A549 (cell line): ENCODE data around the gene PCED1A. TPM values are rescaled to one million over a fixed set of nuclear protein-coding genes. Genes with fewer than 3 reads are reported as not detected.

Experiments
- ATAC-seq, 2 experiments: fragments of 200-7000 bp in 1 of 2; fragments of >200 bp in 1 of 2; cut with Nextera tagmentation in 1 of 2; cut with Tn5 transposase in 1 of 2; 3 replicates each; pipeline versions ENCODE4 v1.8.0 to v1.9.1; 2018 to 2020; ENCODE audit warnings: mild to moderate bottlenecking in 1 of 2, moderate library complexity in 1 of 2
- CTCF ChIA-PET: fragments of 300-600 bp; sonication (Branson Sonifier 250); formaldehyde crosslinking; extraction: SDS; loops from one replicate; lab custom pipeline; 2021; ENCODE audit warnings: antibody characterized with exemption, inconsistent platforms; lab: Yijun Ruan, JAX
- POLR2A ChIA-PET: fragments of 350-600 bp; formaldehyde crosslinking; extraction: SDS; loops from one replicate; lab custom pipeline; 2021; ENCODE audit warnings: antibody characterized with exemption, inconsistent platforms; lab: Yijun Ruan, JAX
- DNase-seq, 2 experiments: peaks; one replicate each; pipeline versions ENCODE4 v3.0.0 to v3.0.0-alpha.2; 2011 to 2016; ENCODE audit warnings: low read depth in 1 of 2, low spot score in 1 of 2
- FAIRE-seq: peaks from 2 replicates; lab custom pipeline; 2011; peaks lifted over from hg19 to GRCh38; lab: Jason Lieb, UNC
- H3K27ac ChIP-seq, 2 experiments: fragments of >200 bp; sonication (Bioruptor Twin); formaldehyde crosslinking; 3 replicates each; pipeline ENCODE4 v1.5.1; 2016 to 2017
- H3K4me1 ChIP-seq: fragments of >200 bp; sonication (Bioruptor Twin); formaldehyde crosslinking; 3 replicates; pipeline ENCODE4 v1.6.1; 2016
- H3K4me2 ChIP-seq: fragments of >200 bp; sonication (Bioruptor Twin); formaldehyde crosslinking; 3 replicates; pipeline ENCODE4 v1.6.1; 2016
- H3K4me3 ChIP-seq: fragments of >200 bp; sonication (Bioruptor Twin); formaldehyde crosslinking; 3 replicates; pipeline ENCODE4 v1.5.1; 2016
- H3K9me3 ChIP-seq: fragments of >200 bp; sonication (Bioruptor Twin); formaldehyde crosslinking; 3 replicates; pipeline ENCODE4 v1.6.1; 2016
- CBX8 ChIP-seq: fragments of 200-600 bp; sonication (generic); IDR thresholded peaks from 2 replicates; pipeline ENCODE4 v1.6.1; 2016
- EHF ChIP-seq: fragments of 250-450 bp; sonication (Bioruptor Pico); IDR thresholded peaks from 2 replicates; pipeline ENCODE4 v1.5.0; 2020; ENCODE audit warnings: mild to moderate bottlenecking
- EHMT2 ChIP-seq: fragments of 200-600 bp; sonication (generic); IDR thresholded peaks from 2 replicates; pipeline ENCODE4 v1.6.1; 2016; ENCODE audit warnings: antibody characterized with exemption, low read depth, mild to moderate bottlenecking, moderate library complexity
- FOSL2 ChIP-seq, 2 experiments: fragments of 450-650 bp in 1 of 2; fragments of >200 bp in 1 of 2; sonication (Bioruptor Twin) in 1 of 2; formaldehyde crosslinking; IDR thresholded peaks; 2 replicates each; pipeline versions ENCODE4 v1.5.0 to v1.6.1; 2016 to 2020; ENCODE audit warnings: mild to moderate bottlenecking in 1 of 2, moderate library complexity in 1 of 2
- GATA3 ChIP-seq: IDR thresholded peaks from 2 replicates; pipeline ENCODE4 v1.6.1; 2012; ENCODE audit warnings: borderline replicate concordance
- HOXA7 ChIP-seq: fragments of 250-450 bp; sonication (Bioruptor Pico); IDR thresholded peaks from 2 replicates; pipeline ENCODE4 v1.5.0; 2020; ENCODE audit warnings: mild to moderate bottlenecking, moderate library complexity
- HOXB13 ChIP-seq: fragments of 250-450 bp; sonication (Bioruptor Pico); IDR thresholded peaks from 2 replicates; pipeline ENCODE4 v1.5.0; 2020; ENCODE audit warnings: low read depth, mild to moderate bottlenecking, moderate library complexity
- JUNB ChIP-seq: fragments of >200 bp; sonication (Bioruptor Twin); formaldehyde crosslinking; IDR thresholded peaks from 2 replicates; pipeline ENCODE4 v1.6.1; 2016
- MAFK ChIP-seq: fragments of 450-650 bp; IDR thresholded peaks from 2 replicates; pipeline ENCODE4 v1.6.1; 2014; ENCODE audit not compliant: partially characterized antibody
- POLR2A ChIP-seq: IDR thresholded peaks from 2 replicates; pipeline ENCODE4 v1.6.1; 2012; ENCODE audit warnings: mild to moderate bottlenecking, low read length
- RAD21 ChIP-seq, 2 experiments: fragments of >200 bp in 1 of 2; sonication (Bioruptor Twin) in 1 of 2; formaldehyde crosslinking in 1 of 2; IDR thresholded peaks in 1 of 2; conservative IDR thresholded peaks in 1 of 2; 2 replicates in 1 of 2; 3 replicates in 1 of 2; pipeline ENCODE4 v1.6.1; 2012 to 2018; ENCODE audit warnings: inconsistent platforms in 1 of 2
- RARB ChIP-seq: fragments of 250-450 bp; sonication (Bioruptor Pico); IDR thresholded peaks from 2 replicates; pipeline ENCODE4 v1.8.0; 2021; ENCODE audit warnings: mild to moderate bottlenecking, moderate library complexity
- SMC3 ChIP-seq: fragments of >200 bp; sonication (Bioruptor Twin); formaldehyde crosslinking; IDR thresholded peaks from 3 replicates; pipeline ENCODE4 v1.6.1; 2018; ENCODE audit warnings: inconsistent platforms
- ZNF302 ChIP-seq: fragments of 250-450 bp; sonication (Bioruptor Pico); IDR thresholded peaks from 2 replicates; pipeline ENCODE4 v1.9.0; 2021; ENCODE audit warnings: inconsistent platforms, mild to moderate bottlenecking, moderate library complexity
- WGBS: methylation state at CpG from one replicate; pipeline ENCODE4 v1.1.6; 2017; ENCODE audit errors: missing lambda C conversion rate; 5-methylcytosine and 5-hydroxymethylcytosine counted together
- polyA plus RNA-seq, 4 experiments: library from polyadenylated mRNA; depleted of rRNA in 3 of 4; stranded (reverse); fragments of >200 nt; fragmentation: RNase III in 1 of 4; extraction: RNeasy Plus Mini Kit Qiagen cat#74134 plus additional on column Dnase treatment in 1 of 4; gene quantifications; 2 replicates in 3 of 4; 3 replicates in 1 of 4; pipeline ENCODE4 v1.2.3, GENCODE V29; 2011 to 2017
- TF ChIP-seq, protein P1 (sequence below): fragments of >200 bp; sonication (Bioruptor Twin); formaldehyde crosslinking; IDR thresholded peaks from 2 replicates; pipeline ENCODE4 v1.6.1; 2016
- TF ChIP-seq, protein P2 (sequence below): IDR thresholded peaks from 2 replicates; pipeline ENCODE4 v1.6.1; 2012; ENCODE audit warnings: low read depth, borderline replicate concordance
- TF ChIP-seq, protein P3 (sequence below): IDR thresholded peaks from 2 replicates; pipeline ENCODE4 v1.6.1; 2012
- TF ChIP-seq, protein P4 (sequence below): fragments of 250-450 bp; sonication (Bioruptor Pico); IDR thresholded peaks from 2 replicates; pipeline ENCODE4 v1.5.0; 2021; ENCODE audit warnings: mild to moderate bottlenecking, moderate library complexity, borderline replicate concordance

PCED1A gene
- polyA plus RNA-seq, 2 of the 4 experiments (the other 2 are of a cell fraction) = 25.7 to 43.8 TPM

DNA sequence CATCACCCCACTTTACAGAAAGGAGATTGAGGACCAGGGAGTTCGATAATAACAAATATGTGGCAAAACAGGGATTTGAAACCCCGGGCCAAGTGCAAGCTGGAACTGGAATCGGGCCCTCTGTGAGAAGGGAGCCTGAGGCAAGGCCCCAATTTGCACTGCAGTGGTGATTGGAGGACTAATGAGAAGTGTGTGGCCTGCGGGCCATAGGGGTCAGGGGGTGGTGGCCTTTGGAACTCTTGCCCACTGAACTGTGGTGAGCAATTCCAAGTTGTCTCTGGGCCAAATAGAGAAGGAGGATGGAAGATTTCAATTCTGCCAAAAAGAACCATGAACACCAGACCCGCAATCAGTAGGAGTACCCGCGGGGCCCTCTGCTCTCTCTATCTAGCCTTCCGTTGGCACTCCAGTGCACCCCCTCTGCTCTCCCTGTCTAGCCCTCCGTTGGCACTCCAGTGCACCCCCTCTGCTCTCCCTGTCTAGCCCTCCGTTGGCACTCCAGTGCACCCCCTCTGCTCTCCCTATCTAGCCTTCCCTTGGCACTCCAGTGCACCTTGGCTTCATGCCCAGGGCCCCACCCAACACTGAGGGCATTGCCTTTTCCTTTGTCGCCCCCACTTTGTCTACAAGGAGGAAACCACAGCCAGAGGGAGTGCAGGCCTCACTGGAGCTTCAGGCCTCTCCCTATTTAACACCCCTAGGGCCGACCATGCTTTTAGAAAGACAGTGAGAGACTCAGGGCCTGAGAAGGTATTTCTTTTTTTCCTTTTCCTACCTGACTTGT is 26.8 kb upstream of the PCED1A start:
- TF ChIP-seq FOSL2 (IDR thresholded peaks at IDR 0.05) = no peak
- TF ChIP-seq FOSL2 (CRISPR knock-in tag; IDR thresholded peaks at IDR 0.05) = no peak
- TF ChIP-seq HOXB13 (CRISPR knock-in tag) = no peak
- no peak for TF ChIP-seq JUNB
- no peak for TF ChIP-seq EHMT2
- TF ChIP-seq, all 56 proteins: peak for 0
- Histone ChIP-seq H3K4me1 (peaks cover 24% of the 10 kb centered on the region), H3K9me3 (no peaks in the 10 kb centered on the region), H3K4me2 (no peak overlapping the region), H3K27ac (no peak overlapping the region), H3K4me3 (no peak overlapping the region)
- ChIA-PET CTCF (interaction anchor here (1.3 to 2.5 kb wide), 3 partner anchors 15 to 114 kb away, joined by 3 to 7 read pairs (median 4); no protein-coding TSS in a partner anchor), POLR2A (no interaction called here)
- ATAC-seq (no peak), DNase-seq (no peak), FAIRE-seq (no peak)
- WGBS = 88% methylated on average over 12 of the region's 12 CpGs

DNA sequence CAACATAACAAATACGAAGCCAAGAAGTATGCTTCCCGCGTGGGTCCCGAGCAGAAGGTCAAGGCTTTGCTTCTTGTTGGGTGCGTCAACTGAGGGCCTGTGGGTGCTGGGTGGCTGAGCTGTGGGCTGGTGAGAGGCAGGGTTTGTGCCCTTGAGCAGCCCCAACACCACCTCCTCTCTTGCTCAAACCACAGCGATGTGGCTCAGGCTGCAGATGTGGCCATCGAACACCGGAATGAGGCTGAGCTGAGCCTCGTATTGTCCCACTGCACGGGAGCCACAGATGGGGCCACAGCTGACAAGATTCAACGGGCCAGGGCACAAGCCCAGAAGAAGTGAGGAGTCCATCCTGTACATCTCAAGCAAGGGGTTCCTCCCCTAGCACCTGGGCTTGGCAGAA is 25.8 kb upstream of the PCED1A start:
- Histone ChIP-seq H3K4me3 (no peak overlapping the region), H3K27ac (no peak overlapping the region), H3K4me1 (peaks cover 21% of the 10 kb centered on the region), H3K9me3 (no peaks in the 10 kb centered on the region), H3K4me2 (no peak overlapping the region)
- ATAC-seq (no peak), DNase-seq (no peak), FAIRE-seq (no peak)
- POLR2A ChIA-PET = no interaction called here
- CTCF ChIA-PET = interaction anchor here (0.6 to 2.9 kb wide), 5 partner anchors 11 to 113 kb away, joined by 3 to 21 read pairs (median 4); no protein-coding TSS in a partner anchor
- TF ChIP-seq ZNF302 = no peak
- no peak for TF ChIP-seq GATA3
- no peak for TF ChIP-seq EHF (CRISPR knock-in tag)
- no peak for TF ChIP-seq MAFK
- TF ChIP-seq RARB (CRISPR knock-in tag) = no peak
- no peak for TF ChIP-seq POLR2A
- TF ChIP-seq, protein P1, sequence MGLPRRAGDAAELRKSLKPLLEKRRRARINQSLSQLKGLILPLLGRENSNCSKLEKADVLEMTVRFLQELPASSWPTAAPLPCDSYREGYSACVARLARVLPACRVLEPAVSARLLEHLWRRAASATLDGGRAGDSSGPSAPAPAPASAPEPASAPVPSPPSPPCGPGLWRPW = no peak
- TF ChIP-seq, protein P2, sequence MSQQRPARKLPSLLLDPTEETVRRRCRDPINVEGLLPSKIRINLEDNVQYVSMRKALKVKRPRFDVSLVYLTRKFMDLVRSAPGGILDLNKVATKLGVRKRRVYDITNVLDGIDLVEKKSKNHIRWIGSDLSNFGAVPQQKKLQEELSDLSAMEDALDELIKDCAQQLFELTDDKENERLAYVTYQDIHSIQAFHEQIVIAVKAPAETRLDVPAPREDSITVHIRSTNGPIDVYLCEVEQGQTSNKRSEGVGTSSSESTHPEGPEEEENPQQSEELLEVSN = no peak
- no peak for TF ChIP-seq CBX8
- TF ChIP-seq, protein P3, sequence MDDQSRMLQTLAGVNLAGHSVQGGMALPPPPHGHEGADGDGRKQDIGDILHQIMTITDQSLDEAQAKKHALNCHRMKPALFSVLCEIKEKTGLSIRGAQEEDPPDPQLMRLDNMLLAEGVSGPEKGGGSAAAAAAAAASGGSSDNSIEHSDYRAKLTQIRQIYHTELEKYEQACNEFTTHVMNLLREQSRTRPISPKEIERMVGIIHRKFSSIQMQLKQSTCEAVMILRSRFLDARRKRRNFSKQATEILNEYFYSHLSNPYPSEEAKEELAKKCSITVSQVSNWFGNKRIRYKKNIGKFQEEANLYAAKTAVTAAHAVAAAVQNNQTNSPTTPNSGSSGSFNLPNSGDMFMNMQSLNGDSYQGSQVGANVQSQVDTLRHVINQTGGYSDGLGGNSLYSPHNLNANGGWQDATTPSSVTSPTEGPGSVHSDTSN = no peak
- TF ChIP-seq SMC3 = no peak
- TF ChIP-seq, protein P4, sequence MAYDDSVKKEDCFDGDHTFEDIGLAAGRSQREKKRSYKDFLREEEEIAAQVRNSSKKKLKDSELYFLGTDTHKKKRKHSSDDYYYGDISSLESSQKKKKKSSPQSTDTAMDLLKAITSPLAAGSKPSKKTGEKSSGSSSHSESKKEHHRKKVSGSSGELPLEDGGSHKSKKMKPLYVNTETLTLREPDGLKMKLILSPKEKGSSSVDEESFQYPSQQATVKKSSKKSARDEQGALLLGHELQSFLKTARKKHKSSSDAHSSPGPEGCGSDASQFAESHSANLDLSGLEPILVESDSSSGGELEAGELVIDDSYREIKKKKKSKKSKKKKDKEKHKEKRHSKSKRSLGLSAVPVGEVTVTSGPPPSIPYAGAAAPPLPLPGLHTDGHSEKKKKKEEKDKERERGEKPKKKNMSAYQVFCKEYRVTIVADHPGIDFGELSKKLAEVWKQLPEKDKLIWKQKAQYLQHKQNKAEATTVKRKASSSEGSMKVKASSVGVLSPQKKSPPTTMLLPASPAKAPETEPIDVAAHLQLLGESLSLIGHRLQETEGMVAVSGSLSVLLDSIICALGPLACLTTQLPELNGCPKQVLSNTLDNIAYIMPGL = no peak
- WGBS = 92% methylated on average over 11 of the region's 11 CpGs

DNA sequence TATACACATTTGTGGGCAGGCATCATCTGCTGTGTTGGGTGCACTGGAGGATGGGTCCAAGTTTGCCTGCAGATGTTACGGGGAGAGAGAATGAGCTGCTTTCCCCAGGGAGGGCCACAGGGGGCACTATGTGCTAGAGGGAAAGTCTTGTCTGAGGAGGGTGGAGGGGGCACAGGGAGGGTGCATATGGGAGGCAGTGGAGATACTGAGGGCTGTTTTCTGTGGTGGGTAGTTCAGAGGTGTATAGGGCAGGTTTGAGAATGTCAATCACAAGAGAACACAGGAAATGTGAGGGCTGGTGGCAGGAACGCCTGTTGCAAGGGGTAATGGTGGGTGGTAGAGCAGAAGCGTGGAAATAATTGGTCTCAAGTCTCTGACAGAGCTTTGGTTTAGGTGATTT is 25.2 kb upstream of the PCED1A start:
- CTCF ChIA-PET = interaction anchor here (0.6 to 2.9 kb wide), 10 partner anchors 10 to 124 kb away, joined by 3 to 21 read pairs (median 4); no protein-coding TSS in a partner anchor
- WGBS = 98% methylated on average over 3 of the region's 3 CpGs
- TF ChIP-seq RAD21 (conservative IDR thresholded peaks at IDR 0.05 in 1 of 2, IDR thresholded peaks at IDR 0.05 in 1 of 2) (peak in 1 of 2 experiments; percentile 37; a peak in 2 of 5 replicates), HOXA7 (CRISPR knock-in tag) (no peak)
- DNase-seq = no peak
- no peak overlapping the region for H3K4me3 ChIP-seq
- H3K9me3 ChIP-seq = no peaks in the 10 kb centered on the region
- H3K4me2 ChIP-seq = no peak overlapping the region
- FAIRE-seq = no peak
- POLR2A ChIA-PET = no interaction called here
- ATAC-seq = peak in 1 of 2 experiments; percentile 35; a peak in 2 of 6 replicates
- peaks cover 15% of the 10 kb centered on the region for H3K4me1 ChIP-seq
- H3K27ac ChIP-seq = no peak overlapping the region
